ENCODE data around the gene ZNF629. TPM values are rescaled to one million over a fixed set of nuclear protein-coding genes. Genes with fewer than 3 reads are reported as not detected.

The ZNF629 gene
- total RNA-seq, 5 donors from 2014 or later (not counting 1 experiment from before 2014, with no cell fraction given): 2.4 to 7.6 (median 4.4) TPM

DNA sequence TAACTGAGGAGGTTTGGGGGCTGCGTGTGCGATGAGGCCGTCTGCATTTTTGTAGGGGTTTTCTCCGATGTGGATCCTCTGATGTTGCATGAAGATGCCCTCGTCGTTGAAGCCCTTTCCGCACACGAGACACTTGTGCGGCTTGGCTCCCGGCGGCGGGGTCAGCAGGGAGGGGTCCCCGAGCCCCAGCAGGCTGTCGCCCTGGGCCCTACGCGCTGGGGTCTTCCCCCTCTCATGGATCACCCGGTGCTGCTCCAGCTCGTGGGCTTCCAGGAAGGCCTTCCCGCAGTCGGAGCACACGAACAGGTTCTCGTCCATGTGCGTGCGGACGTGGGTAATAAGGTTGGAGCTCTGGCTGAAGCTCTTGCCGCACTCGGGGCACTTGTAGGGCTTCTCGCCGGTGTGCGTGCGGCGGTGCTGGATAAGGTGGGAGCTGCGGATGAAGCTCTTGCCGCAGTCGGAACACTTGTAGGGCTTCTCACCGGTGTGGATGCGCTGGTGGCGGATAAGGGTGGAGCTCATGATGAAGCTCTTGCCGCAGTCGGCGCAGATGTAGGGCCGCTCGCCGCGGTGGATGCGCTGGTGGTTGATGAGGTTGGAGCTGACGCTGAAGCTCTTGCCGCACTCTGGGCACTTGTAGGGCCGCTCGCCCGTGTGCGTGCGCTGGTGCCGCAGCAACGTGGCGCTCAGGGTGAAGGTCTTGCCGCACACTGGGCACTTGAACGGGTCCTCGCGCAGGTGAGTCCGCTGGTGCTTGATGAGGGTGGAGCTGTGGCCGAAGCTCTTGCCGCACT is 4.3 kb downstream of the ZNF629 start:
- POLR2A ChIA-PET: no interaction called here
- no peak overlapping the region for H3K27ac Mint-ChIP-seq

DNA sequence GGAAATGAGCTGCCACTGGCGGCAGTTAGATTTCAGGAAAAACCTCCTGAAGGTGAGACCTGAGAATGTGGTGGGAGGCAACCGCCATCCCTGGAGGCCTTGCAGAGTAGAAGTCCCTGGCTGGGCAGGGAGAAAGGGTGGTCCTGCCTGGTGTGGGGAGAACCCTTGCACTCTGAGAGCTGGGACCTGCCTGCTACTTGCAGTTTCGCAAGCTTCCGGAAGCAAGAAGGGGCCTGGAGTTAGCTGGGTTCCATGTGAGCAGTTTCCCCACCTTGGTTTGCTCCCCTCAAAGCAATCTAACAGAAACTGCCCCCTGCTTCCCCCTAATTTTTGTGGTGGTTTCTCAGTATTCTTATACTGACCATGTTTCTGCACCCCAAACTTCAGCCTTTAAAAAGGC is 6.5 kb downstream of the ZNF629 start:
- H3K27me3 ChIP-seq (replicated peaks in 1 of 2; ENCODE audit: control insufficient read depth in 2 of 2, extremely low read depth in 1 of 2, insufficient read depth in 2 of 2, low read length in 1 of 2): peaks cover 0 to 22% of the 10 kb centered on the region in 2 experiments
- Mint-ChIP-seq H3K27ac (no peak overlapping the region), H3K27me3 (peaks cover 0 to 8% of the 10 kb centered on the region in 2 donors), H3K9me3 (no peaks in the 10 kb centered on the region), H3K36me3 (peaks cover 8% of the 10 kb centered on the region), H3K4me3 (no peak overlapping the region), H3K4me1 (peaks cover 13 to 17% (median 14%) of the 10 kb centered on the region in 3 donors)
- peaks cover 0 to 6% of the 10 kb centered on the region in 2 donors for H3K36me3 ChIP-seq (ENCODE audit: control insufficient read depth in 2 of 2, extremely low read depth in 1 of 2, insufficient read depth in 1 of 2, low read length in 1 of 2)
- ChIA-PET POLR2A (no interaction called here), CTCF (no interaction called here)
- no peak overlapping the region for H3K27ac ChIP-seq (ENCODE audit: low read length)
- H3K4me1 ChIP-seq (ENCODE audit: control insufficient read depth in 1 of 2, extremely low read depth in 1 of 2, insufficient read depth in 2 of 2, low read length in 2 of 2): peaks cover 0 to 11% of the 10 kb centered on the region in 2 experiments
- no peaks in the 10 kb centered on the region for H3K9me3 ChIP-seq
- ATAC-seq (replicated peaks in 1 of 4) (no peak), DNase-seq (no peak)
- 50% methylated on average over 1 of the region's 4 CpGs for WGBS (ENCODE audit: insufficient coverage)
- H3K4me3 ChIP-seq (ENCODE audit: control insufficient read depth in 1 of 2, extremely low read depth in 1 of 2, low read length in 1 of 2): no peak overlapping the region

More for the DNA sequence above, 4.3 kb downstream of the ZNF629 start:
- CTCF ChIA-PET: interaction anchor here in 1 of 2 donors (0.6 kb wide), 1 partner anchor 30 kb away, joined by 5 read pairs; no protein-coding TSS in a partner anchor
- Mint-ChIP-seq H3K9me3 (no peaks in the 10 kb centered on the region), H3K36me3 (peaks cover 8% of the 10 kb centered on the region), H3K4me3 (no peak overlapping the region), H3K27me3 (peaks cover 0 to 17% of the 10 kb centered on the region in 2 donors), H3K4me1 (peaks cover 14 to 17% (median 15%) of the 10 kb centered on the region in 3 donors)
- H3K36me3 ChIP-seq (ENCODE audit: control insufficient read depth in 2 of 2, extremely low read depth in 1 of 2, insufficient read depth in 1 of 2, low read length in 1 of 2): peaks cover 0 to 6% of the 10 kb centered on the region in 2 donors
- peaks cover 2 to 17% of the 10 kb centered on the region in 2 experiments for H3K4me1 ChIP-seq (ENCODE audit: control insufficient read depth in 1 of 2, extremely low read depth in 1 of 2, insufficient read depth in 2 of 2, low read length in 2 of 2)
- no peak overlapping the region for H3K27ac ChIP-seq (ENCODE audit: low read length)
- no peak overlapping the region for H3K4me3 ChIP-seq (ENCODE audit: control insufficient read depth in 1 of 2, extremely low read depth in 1 of 2, low read length in 1 of 2)
- DNase-seq (no peak), ATAC-seq (replicated peaks in 1 of 4) (no peak)
- no peaks in the 10 kb centered on the region for H3K9me3 ChIP-seq
- peaks cover 0 to 26% of the 10 kb centered on the region in 2 experiments for H3K27me3 ChIP-seq (replicated peaks in 1 of 2; ENCODE audit: control insufficient read depth in 2 of 2, extremely low read depth in 1 of 2, insufficient read depth in 2 of 2, low read length in 1 of 2)
- 97% methylated on average over 59 of the region's 63 CpGs for WGBS (ENCODE audit: insufficient coverage)

DNA sequence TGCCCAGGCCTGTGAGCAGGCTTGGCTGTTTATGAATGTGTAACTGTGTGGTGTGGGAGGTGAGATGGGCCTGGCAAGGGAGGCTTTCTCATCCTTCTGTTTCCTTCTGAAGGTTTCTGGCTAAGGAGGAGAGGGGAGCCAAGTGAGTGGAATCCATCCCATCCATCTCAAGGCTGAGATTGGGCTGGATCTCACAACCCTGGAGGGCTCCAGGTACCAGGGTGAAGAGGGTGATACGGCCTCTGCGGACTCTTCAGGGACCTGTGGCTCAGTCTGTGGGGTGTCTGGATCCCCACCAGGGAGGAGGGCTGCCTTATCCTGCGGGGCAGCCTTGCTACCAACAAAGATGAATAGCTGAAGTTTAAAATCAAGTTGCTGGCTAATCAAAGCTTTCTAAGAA is 7.0 kb downstream of the ZNF629 start:
- H3K9me3 ChIP-seq: no peaks in the 10 kb centered on the region
- H3K27me3 ChIP-seq (replicated peaks in 1 of 2; ENCODE audit: control insufficient read depth in 2 of 2, extremely low read depth in 1 of 2, insufficient read depth in 2 of 2, low read length in 1 of 2): peaks cover 0 to 22% of the 10 kb centered on the region in 2 experiments
- DNase-seq: no peak
- H3K36me3 ChIP-seq (ENCODE audit: control insufficient read depth in 2 of 2, extremely low read depth in 1 of 2, insufficient read depth in 1 of 2, low read length in 1 of 2): peaks cover 0 to 6% of the 10 kb centered on the region in 2 donors
- Mint-ChIP-seq H3K9me3 (no peaks in the 10 kb centered on the region), H3K4me3 (no peak overlapping the region), H3K4me1 (peaks cover 10 to 17% (median 14%) of the 10 kb centered on the region in 3 donors), H3K27ac (no peak overlapping the region), H3K36me3 (peaks cover 8% of the 10 kb centered on the region), H3K27me3 (peaks cover 0 to 5% of the 10 kb centered on the region in 2 donors)
- CTCF ChIA-PET: no interaction called here
- POLR2A ChIA-PET: no interaction called here
- WGBS (ENCODE audit: insufficient coverage): 73% methylated on average over 3 of the region's 3 CpGs
- ATAC-seq (replicated peaks in 1 of 4): no peak
- H3K27ac ChIP-seq (ENCODE audit: low read length): no peak overlapping the region
- H3K4me3 ChIP-seq (ENCODE audit: control insufficient read depth in 1 of 2, extremely low read depth in 1 of 2, low read length in 1 of 2): no peak overlapping the region
- H3K4me1 ChIP-seq (ENCODE audit: control insufficient read depth in 1 of 2, extremely low read depth in 1 of 2, insufficient read depth in 2 of 2, low read length in 2 of 2): peaks cover 0 to 15% of the 10 kb centered on the region in 2 experiments

DNA sequence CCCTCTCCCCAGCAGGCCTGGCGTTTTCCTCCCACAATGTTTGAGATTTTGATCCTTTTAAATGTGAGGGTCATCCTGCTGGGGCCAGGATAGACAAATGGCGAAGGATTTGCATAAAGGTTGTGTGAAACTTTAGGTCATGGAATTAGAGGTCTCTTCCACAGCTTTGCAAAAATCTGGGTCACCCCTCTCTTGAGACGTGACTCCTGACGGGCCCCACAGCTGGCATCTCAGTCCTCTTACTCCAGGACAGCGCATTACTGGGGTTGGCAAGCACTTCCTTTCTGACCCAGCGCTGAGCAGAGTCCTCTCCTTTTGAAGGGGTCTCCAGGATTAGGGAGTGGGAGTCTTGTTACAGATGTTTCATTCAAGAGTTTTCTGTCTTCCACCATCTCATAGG is 7.4 kb downstream of the ZNF629 start:
- ChIA-PET POLR2A (no interaction called here), CTCF (no interaction called here)
- Mint-ChIP-seq H3K27me3 (peaks cover 0 to 2% of the 10 kb centered on the region in 2 donors), H3K4me3 (no peak overlapping the region), H3K4me1 (peaks cover 12 to 18% (median 18%) of the 10 kb centered on the region in 3 donors), H3K36me3 (peaks cover 8% of the 10 kb centered on the region), H3K9me3 (no peaks in the 10 kb centered on the region), H3K27ac (no peak overlapping the region)
- Histone ChIP-seq H3K36me3 (ENCODE audit: control insufficient read depth in 2 of 2, extremely low read depth in 1 of 2, insufficient read depth in 1 of 2, low read length in 1 of 2) (peaks cover 0 to 6% of the 10 kb centered on the region in 2 donors), H3K27me3 (replicated peaks in 1 of 2; ENCODE audit: control insufficient read depth in 2 of 2, extremely low read depth in 1 of 2, insufficient read depth in 2 of 2, low read length in 1 of 2) (peaks cover 0 to 22% of the 10 kb centered on the region in 2 experiments), H3K9me3 (no peaks in the 10 kb centered on the region), H3K4me1 (ENCODE audit: control insufficient read depth in 1 of 2, extremely low read depth in 1 of 2, insufficient read depth in 2 of 2, low read length in 2 of 2) (peaks cover 0 to 20% of the 10 kb centered on the region in 2 experiments), H3K4me3 (ENCODE audit: control insufficient read depth in 1 of 2, extremely low read depth in 1 of 2, low read length in 1 of 2) (no peak overlapping the region), H3K27ac (ENCODE audit: low read length) (no peak overlapping the region)
- DNase-seq (no peak), ATAC-seq (replicated peaks in 1 of 4) (no peak)
- 100% methylated on average over 2 of the region's 6 CpGs for WGBS (ENCODE audit: insufficient coverage)

DNA sequence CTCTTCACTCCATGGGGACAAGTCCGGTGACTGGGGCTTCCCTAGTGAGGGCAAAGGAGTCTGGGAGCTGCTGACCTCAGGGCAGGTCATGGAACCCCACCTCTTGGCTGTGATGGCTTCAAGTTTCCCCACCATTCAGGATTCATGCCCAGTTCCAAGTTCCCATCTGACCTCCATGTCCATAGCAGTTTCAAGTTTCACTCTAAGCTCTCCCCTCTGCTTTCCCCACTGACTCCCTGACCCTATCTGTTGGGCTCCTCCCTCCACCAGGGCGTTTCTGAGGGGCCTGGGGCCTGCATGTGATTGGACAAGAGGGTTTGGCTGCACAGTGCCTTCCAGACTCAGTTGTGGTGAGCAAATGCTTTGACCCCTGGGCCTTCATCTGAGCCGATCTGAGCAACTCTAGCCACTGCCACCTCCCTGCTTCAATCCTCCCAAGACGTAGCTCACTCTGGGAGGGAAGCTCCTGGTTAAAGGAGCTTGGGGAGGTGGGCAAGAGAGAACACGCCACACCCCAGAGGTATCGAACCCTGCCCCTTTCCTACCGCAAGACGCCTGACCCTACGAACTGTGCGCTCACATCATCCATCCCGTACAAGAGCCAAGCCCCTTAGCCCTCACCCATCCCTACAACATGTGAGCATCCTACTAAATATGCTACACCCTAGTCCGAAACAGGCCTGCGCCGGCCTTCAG is 8.3 kb downstream of the ZNF629 start:
- Histone ChIP-seq H3K36me3 (ENCODE audit: control insufficient read depth in 2 of 2, extremely low read depth in 1 of 2, insufficient read depth in 1 of 2, low read length in 1 of 2) (peaks cover 0 to 6% of the 10 kb centered on the region in 2 donors), H3K9me3 (no peaks in the 10 kb centered on the region), H3K27me3 (replicated peaks in 1 of 2; ENCODE audit: control insufficient read depth in 2 of 2, extremely low read depth in 1 of 2, insufficient read depth in 2 of 2, low read length in 1 of 2) (peaks cover 0 to 19% of the 10 kb centered on the region in 2 experiments), H3K4me3 (ENCODE audit: control insufficient read depth in 1 of 2, extremely low read depth in 1 of 2, low read length in 1 of 2) (no peak overlapping the region), H3K27ac (ENCODE audit: low read length) (no peak overlapping the region), H3K4me1 (ENCODE audit: control insufficient read depth in 1 of 2, extremely low read depth in 1 of 2, insufficient read depth in 2 of 2, low read length in 2 of 2) (peaks cover 0 to 20% of the 10 kb centered on the region in 2 experiments)
- Mint-ChIP-seq H3K4me1 (peaks cover 15 to 22% (median 21%) of the 10 kb centered on the region in 3 donors), H3K36me3 (peaks cover 8% of the 10 kb centered on the region), H3K27ac (no peak overlapping the region), H3K9me3 (no peaks in the 10 kb centered on the region), H3K27me3 (peaks cover 0 to 2% of the 10 kb centered on the region in 2 donors), H3K4me3 (peak overlapping the region in 1 of 3 donors; percentile 2)
- POLR2A ChIA-PET: no interaction called here
- 99% methylated on average over 9 of the region's 14 CpGs for WGBS (ENCODE audit: insufficient coverage)
- CTCF ChIA-PET: no interaction called here
- no peak for ATAC-seq (replicated peaks in 1 of 4)
- no peak for DNase-seq

DNA sequence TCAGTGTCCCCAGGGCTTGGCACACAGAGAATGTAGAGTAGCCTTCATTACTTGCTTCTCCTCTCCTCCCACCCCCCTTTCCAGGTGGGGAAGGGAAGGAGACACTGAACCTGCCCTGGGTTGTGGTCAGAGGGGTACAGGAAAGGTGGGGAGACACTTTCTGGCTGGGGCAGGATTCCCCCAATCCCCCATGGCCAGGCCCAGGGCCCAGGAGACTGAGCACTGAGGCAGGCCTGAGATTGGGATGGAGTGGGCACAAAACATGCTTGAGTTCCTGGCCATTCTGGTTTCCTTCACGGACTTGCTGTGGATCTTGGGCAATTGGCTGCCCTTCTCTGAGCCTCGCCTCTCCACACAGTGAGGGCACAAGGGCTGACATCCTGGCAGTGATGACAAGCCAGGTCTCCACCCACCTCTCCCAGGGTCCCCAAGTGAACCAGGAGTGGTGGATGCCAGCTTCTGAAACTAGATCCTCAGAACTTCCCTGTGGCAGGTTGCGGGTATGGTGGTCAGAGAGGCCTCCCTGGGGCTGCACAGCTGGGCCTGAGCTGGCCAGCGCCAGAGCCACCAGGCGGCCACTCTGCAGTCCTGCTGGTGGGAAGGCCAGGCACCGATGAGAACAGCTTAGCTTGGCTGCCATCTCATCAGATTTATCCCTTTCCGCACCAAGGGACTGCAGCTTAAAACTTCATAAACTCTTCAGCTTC is 9.3 kb downstream of the ZNF629 start:
- ChIA-PET POLR2A (interaction anchor here in 1 of 2 donors (0.6 kb wide), 1 partner anchor 287 kb away, joined by 4 read pairs; no protein-coding TSS in a partner anchor), CTCF (no interaction called here)
- ATAC-seq (replicated peaks in 1 of 4) (no peak), DNase-seq (no peak)
- 98% methylated on average over 4 of the region's 7 CpGs for WGBS (ENCODE audit: insufficient coverage)
- H3K9me3 Mint-ChIP-seq: no peaks in the 10 kb centered on the region
- Histone ChIP-seq H3K27me3 (replicated peaks in 1 of 2; ENCODE audit: control insufficient read depth in 2 of 2, extremely low read depth in 1 of 2, insufficient read depth in 2 of 2, low read length in 1 of 2) (peaks cover 0 to 17% of the 10 kb centered on the region in 2 experiments), H3K4me1 (ENCODE audit: control insufficient read depth in 1 of 2, extremely low read depth in 1 of 2, insufficient read depth in 2 of 2, low read length in 2 of 2) (peaks cover 0 to 20% of the 10 kb centered on the region in 2 experiments), H3K36me3 (ENCODE audit: control insufficient read depth in 2 of 2, extremely low read depth in 1 of 2, insufficient read depth in 1 of 2, low read length in 1 of 2) (peaks cover 4 to 5% of the 10 kb centered on the region in 2 donors), H3K27ac (ENCODE audit: low read length) (no peak overlapping the region), H3K4me3 (ENCODE audit: control insufficient read depth in 1 of 2, extremely low read depth in 1 of 2, low read length in 1 of 2) (no peak overlapping the region), H3K9me3 (no peaks in the 10 kb centered on the region)
- H3K36me3 Mint-ChIP-seq: peaks cover 7% of the 10 kb centered on the region
- peak overlapping the region; percentile 60 to 86 (median 83) for H3K4me3 Mint-ChIP-seq
- peaks cover 19 to 29% (median 25%) of the 10 kb centered on the region in 3 donors for H3K4me1 Mint-ChIP-seq
- peaks cover 0 to 2% of the 10 kb centered on the region in 2 donors for H3K27me3 Mint-ChIP-seq
- no peak overlapping the region for H3K27ac Mint-ChIP-seq

Measured in T-cell (primary cell).